IPS-15b (cell line): ENCODE data around the gene CCIN.

Source experiments
- H3K27me3 ChIP-seq: one replicate; pipeline ENCODE4 v1.6.1; 2013; ENCODE audit warnings: low read length; ENCODE audit not compliant: control insufficient read depth, insufficient read depth
- H3K36me3 ChIP-seq: one replicate; pipeline ENCODE4 v1.6.1; 2013; ENCODE audit warnings: low read length; ENCODE audit not compliant: control insufficient read depth, insufficient read depth
- H3K4me1 ChIP-seq: one replicate; pipeline ENCODE4 v1.6.1; 2013; ENCODE audit warnings: mild to moderate bottlenecking, low read length; ENCODE audit not compliant: control insufficient read depth, insufficient read depth
- H3K4me3 ChIP-seq: one replicate; pipeline ENCODE4 v1.5.1; 2013; ENCODE audit warnings: low read depth, low read length
- H3K9ac ChIP-seq: one replicate; pipeline ENCODE4 v1.6.1; 2013; ENCODE audit warnings: low read depth, mild to moderate bottlenecking, low read length
- H3K9me3 ChIP-seq: one replicate; pipeline ENCODE4 v1.6.1; 2013; ENCODE audit warnings: mild to moderate bottlenecking, low read length; ENCODE audit not compliant: control insufficient read depth, insufficient read depth

Gene CCIN

GRCh38 chr9:36142510-36143244 lies 26.5 kb upstream of the CCIN start:
- Histone ChIP-seq H3K36me3 (no peaks in the 10 kb centered on the region), H3K27me3 (peaks cover 23% of the 10 kb centered on the region), H3K4me3 (no peak overlapping the region), H3K9ac (no peak overlapping the region), H3K4me1 (peaks cover 2% of the 10 kb centered on the region), H3K9me3 (no peaks in the 10 kb centered on the region)

- no peaks in the 10 kb centered on the region for H3K36me3 ChIP-seq
- H3K9ac ChIP-seq: no peak overlapping the region
- no peaks in the 10 kb centered on the region for H3K9me3 ChIP-seq
- no peaks in the 10 kb centered on the region for H3K4me1 ChIP-seq
- H3K27me3 ChIP-seq: peaks cover 18% of the 10 kb centered on the region
- no peak overlapping the region for H3K4me3 ChIP-seq
Observed at GRCh38 chr9:36143245-36143641, 25.9 kb upstream of the CCIN start.

- H3K36me3 ChIP-seq: no peaks in the 10 kb centered on the region
- no peaks in the 10 kb centered on the region for H3K4me1 ChIP-seq
- H3K9me3 ChIP-seq: no peaks in the 10 kb centered on the region
- H3K27me3 ChIP-seq: peaks cover 5% of the 10 kb centered on the region
- no peak overlapping the region for H3K9ac ChIP-seq
- no peak overlapping the region for H3K4me3 ChIP-seq
Observed at GRCh38 chr9:36144309-36145232, 24.6 kb upstream of the CCIN start.

GRCh38 chr9:36145970-36146369 lies 23.2 kb upstream of the CCIN start:
- Histone ChIP-seq H3K4me1 (no peaks in the 10 kb centered on the region), H3K27me3 (no peaks in the 10 kb centered on the region), H3K9ac (no peak overlapping the region), H3K36me3 (no peaks in the 10 kb centered on the region), H3K4me3 (no peak overlapping the region), H3K9me3 (no peaks in the 10 kb centered on the region)

GRCh38 chr9:36146651-36147050 lies 22.5 kb upstream of the CCIN start:
- Histone ChIP-seq H3K4me1 (no peaks in the 10 kb centered on the region), H3K9ac (no peak overlapping the region), H3K36me3 (no peaks in the 10 kb centered on the region), H3K9me3 (no peaks in the 10 kb centered on the region), H3K4me3 (no peak overlapping the region), H3K27me3 (no peaks in the 10 kb centered on the region)

GRCh38 chr9:36147441-36148175 lies 21.6 kb upstream of the CCIN start:
- Histone ChIP-seq H3K4me3 (no peak overlapping the region), H3K4me1 (no peaks in the 10 kb centered on the region), H3K36me3 (no peaks in the 10 kb centered on the region), H3K9ac (no peak overlapping the region), H3K9me3 (no peaks in the 10 kb centered on the region), H3K27me3 (no peaks in the 10 kb centered on the region)

GRCh38 chr9:36148311-36149051 lies 20.7 kb upstream of the CCIN start:
- Histone ChIP-seq H3K4me3 (no peak overlapping the region), H3K27me3 (no peaks in the 10 kb centered on the region), H3K4me1 (no peaks in the 10 kb centered on the region), H3K9me3 (no peaks in the 10 kb centered on the region), H3K36me3 (no peaks in the 10 kb centered on the region), H3K9ac (no peak overlapping the region)

- H3K9ac ChIP-seq: no peak overlapping the region
- H3K4me3 ChIP-seq: no peak overlapping the region
- no peaks in the 10 kb centered on the region for H3K4me1 ChIP-seq
- no peaks in the 10 kb centered on the region for H3K27me3 ChIP-seq
- no peaks in the 10 kb centered on the region for H3K9me3 ChIP-seq
- H3K36me3 ChIP-seq: no peaks in the 10 kb centered on the region
Observed at GRCh38 chr9:36149197-36149596, 20.0 kb upstream of the CCIN start.

- H3K4me3 ChIP-seq: no peak overlapping the region
- H3K9me3 ChIP-seq: no peaks in the 10 kb centered on the region
- H3K36me3 ChIP-seq: no peaks in the 10 kb centered on the region
- no peaks in the 10 kb centered on the region for H3K27me3 ChIP-seq
- no peaks in the 10 kb centered on the region for H3K4me1 ChIP-seq
- H3K9ac ChIP-seq: no peak overlapping the region
Observed at GRCh38 chr9:36150574-36151315, 18.4 kb upstream of the CCIN start.

GRCh38 chr9:36151316-36152210 lies 17.6 kb upstream of the CCIN start:
- H3K9ac ChIP-seq: no peak overlapping the region
- H3K4me3 ChIP-seq: no peak overlapping the region
- no peaks in the 10 kb centered on the region for H3K4me1 ChIP-seq
- H3K27me3 ChIP-seq: no peaks in the 10 kb centered on the region
- peaks cover 4% of the 10 kb centered on the region for H3K9me3 ChIP-seq
- no peaks in the 10 kb centered on the region for H3K36me3 ChIP-seq
